GM19351 (cell line): Measurements from ENCODE around the gene SLC23A2.
A peak's percentile ranks its signal among the peaks of the same experiment; 100 is the strongest.
"Not testable (repeated sequence)": the region's sequence is repeated elsewhere in the genome, so short reads cannot be mapped to it uniquely, and the experiment has no call there.

Source experiments
- ATAC-seq: cut with Tn5 transposase; IDR thresholded peaks from one replicate; pipeline ENCODE4 v1.9.1; 2021; ENCODE audit warnings: mild to moderate bottlenecking, moderate library complexity; ENCODE audit not compliant: unreplicated experiment

The SLC23A2 gene

DNA sequence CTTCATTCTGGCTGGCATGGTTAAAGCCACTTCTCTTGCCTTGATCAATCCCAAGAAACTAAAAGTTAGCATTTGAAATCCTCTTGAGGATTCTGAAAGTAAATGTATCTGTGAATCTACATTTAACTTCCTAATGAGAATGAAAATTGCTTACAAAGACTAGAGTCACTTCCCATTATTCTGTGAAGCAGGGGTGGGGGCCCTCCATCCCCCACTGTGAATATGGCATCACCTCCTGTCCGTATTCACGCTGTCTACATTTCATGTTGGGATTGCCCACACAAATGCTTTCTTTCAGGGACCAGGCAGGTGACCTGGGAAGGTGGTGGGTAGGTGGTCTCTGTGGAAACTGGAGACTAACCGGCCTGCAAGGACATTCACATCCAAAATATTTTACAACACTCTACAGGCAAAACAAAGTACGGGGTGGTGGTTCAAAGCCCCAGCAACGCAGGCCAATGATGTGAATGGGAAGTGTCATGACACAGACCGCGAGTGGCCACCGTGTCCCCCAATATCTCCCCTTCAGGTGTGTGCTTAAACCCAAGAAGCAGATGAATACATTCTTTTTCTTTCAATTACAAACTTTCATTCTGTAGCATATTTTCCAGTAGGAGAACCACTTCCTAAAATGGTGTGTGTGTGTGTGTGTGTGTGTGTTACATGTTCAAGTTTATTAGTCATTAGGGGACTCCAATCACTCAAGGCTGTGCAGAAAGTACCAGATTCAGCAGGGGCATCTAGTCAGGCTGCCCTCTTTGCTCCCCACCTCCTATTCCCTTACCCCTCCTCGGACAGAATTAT is 147.4 kb downstream of the SLC23A2 start:
- no peak for ATAC-seq

DNA sequence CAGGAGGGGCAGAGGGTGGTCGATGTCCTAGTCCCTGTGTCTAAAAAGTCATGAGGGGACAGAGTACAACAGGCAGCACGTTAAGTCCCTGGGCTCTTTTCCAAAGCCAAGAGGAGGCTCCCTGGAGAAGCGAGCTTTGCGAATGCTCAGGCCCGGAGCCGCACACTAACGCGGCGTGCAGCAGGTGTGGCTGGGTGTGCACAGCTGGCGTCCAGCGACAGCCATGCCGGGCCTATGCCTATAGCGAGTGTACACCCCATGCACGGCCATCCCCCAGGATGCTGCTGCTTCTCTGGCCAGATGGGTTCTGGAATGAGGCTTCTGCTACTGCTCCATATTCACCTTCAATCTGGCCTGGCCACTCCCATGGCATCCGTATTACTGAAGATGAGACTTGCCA is 148.3 kb downstream of the SLC23A2 start:
- ATAC-seq = no peak

DNA sequence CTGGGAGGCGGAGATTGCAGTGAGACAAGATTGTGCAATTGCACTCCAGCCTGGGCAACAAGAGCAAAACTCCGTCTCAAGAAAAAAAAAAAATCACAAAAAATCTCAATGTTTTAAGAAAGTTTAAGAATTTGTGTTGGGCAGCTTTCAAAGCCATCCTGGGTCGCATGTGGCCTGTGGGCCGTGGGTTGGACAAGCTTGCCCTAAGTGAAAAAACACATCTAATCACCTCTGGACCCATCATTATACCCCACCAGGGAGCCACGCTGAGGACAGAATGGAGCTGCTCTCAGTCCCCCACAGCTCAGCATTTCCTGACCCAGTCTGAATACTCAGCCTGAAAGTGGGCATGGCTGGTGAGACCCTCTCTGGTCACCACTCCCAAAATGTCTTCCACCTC is 150.3 kb downstream of the SLC23A2 start:
- ATAC-seq = no peak

DNA sequence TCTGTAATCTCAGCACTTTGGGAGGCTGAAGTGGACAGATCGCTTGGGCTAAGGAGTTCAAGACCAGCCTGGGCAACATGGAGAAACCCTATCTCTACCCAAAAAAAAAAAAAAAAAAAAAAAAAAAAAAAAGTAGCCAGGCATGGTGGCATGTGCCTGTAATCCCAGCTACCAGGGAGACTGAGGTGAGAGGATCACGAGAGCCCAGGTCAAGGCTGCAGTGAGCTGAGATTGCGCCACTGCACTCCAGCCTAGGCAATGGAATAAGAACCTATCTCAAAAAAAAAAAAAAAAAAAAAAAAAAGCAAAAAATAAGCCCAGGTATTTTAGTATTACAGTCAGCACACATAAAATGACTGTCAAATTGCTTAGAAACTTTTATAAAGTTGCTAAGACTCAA is 152.5 kb downstream of the SLC23A2 start:
- not testable (repeated sequence) for ATAC-seq

DNA sequence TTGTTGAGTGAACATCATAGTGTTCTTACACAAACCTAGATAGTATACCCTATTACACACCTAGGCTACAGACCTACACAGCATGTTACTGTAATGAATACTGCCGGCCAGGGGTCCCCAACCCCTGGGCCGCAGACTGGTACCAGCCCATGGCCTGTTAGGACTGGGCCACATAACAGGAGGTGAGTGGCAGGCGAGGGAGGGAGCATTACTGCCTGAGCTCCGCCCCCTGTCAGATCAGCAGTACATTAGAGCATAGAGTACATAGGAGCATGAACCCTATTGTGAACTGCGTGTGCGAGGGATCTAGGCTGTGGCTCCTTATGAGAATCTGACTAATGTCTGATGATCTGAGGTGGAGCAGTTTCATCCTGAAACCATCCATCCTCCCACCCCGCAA is 153.3 kb downstream of the SLC23A2 start:
- ATAC-seq = no peak

DNA sequence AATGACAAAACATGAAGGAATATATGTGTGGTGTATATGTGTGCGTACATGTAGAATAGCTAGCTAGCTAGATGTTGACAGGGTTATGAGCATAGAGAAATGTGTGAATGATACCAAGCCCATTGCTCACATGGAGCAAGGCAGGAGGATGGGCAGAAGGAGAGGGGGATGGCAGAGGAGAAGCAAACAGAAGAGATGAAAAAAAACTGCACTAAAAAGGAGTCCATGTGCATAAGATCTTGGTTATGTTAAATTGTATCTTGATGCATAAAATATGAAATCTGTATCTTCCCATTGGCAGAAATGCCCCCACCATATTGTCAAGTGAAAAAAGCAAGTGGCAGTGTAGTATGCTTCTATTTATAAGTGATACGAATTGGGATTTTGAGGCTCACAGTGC is 154.5 kb downstream of the SLC23A2 start:
- no peak for ATAC-seq

DNA sequence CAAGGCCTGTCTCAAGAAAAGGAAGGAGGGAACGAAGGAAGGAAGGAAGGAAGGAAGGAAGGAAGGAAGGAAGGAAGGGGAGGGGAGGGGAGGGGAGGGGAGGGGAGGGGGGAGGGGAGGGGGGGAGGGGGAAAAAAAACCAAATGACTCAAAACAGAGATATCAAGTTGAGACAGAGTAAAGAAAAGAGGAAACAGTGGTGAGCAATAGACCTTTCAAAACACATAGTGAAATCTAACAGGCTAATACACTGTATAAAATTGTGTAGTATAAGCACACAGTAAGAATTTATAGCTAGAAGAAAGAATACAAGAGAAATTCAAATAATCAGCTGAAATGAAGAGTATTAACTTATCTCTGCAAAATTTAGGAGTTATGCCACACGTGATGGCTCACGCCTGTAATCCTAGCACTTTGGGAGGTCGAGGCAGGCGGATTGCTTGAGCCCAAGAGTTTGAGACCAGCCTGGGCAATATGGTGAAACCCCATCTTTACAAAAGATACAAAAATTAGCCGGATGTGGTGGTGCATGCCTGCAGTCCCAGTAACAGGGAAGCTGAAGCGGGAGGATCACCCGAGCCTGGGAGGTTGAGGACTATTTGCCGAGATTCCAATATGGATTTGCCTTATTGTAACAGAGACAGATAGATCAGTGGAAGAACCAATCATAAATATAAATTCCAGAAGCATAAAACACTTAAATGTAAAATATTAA is 156.4 kb downstream of the SLC23A2 start:
- ATAC-seq = peak; percentile 63

DNA sequence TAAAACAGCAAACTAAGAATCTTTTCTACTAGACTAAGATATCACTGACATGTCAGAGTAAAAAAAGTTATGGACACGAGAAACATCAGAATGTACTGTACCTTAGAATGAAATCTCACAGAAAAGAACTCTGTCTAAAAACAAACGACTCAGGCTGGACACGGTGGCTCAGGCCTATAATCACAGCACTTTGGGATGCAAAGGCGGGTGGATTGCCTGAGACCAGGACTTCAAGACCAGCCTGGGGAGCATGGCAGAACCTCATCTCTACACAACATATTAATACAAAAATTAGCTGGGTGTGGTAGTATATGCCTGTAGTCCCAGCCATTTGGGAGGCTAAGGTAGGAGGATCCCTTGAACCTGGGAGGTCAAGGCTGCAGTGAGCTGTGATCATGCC is 157.0 kb downstream of the SLC23A2 start:
- no peak for ATAC-seq

DNA sequence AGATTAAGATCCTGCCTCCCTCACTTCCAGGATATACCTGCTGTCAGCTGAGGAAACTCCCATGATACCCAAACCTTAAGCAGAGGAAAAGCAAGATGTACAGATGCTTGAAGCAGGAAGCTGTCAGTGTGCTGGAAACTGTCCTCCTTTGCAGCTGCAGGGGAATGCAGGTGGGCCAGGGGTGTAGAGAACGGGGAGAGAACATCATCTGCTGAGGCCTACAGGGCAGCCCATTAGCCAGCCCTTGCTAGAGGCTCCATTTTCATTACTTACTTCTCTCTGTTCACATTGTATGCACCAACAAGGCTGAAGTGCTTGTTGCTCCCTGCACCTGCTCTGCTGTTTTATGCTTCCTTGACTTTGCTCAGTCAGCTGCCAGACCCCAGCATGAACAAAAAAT is 160.5 kb downstream of the SLC23A2 start:
- ATAC-seq = no peak

DNA sequence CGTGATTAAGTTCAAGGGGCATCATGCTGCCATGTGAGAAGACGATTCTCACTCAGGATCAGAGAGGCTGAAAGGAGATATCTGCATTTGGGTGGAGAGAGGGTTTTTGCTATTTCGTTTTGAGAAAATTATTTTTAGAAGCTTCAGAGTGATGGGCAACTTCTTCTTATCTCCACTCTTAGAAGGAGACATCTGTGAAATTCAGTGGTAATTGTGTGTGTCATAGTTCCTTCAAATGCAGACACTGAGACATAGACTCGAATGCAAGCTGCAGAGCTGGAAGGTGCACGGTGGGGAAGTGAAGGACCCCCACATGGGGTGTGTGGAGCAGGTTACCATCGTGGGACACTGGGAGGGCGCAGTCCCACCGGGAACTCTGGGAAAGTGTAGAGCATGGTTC is 162.8 kb downstream of the SLC23A2 start:
- no peak for ATAC-seq

DNA sequence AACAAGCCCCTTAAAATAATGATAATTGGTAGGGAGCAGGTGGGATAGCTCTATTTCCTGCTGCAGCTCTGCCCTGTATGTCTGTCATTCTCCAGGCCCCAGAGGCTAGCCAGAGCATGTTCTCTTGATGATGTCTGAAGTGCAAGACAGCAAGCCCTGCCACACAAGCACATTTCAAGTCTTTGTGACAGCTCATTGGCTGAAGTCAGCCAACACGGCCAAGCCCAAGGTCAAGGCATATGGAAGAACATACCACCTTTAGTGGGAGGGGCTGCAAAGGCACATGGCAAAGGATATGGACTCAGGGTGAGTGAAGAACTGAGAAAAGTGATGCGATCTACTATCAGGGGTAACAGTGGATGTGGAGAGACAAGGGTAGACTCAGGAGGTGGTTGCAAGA is 163.6 kb downstream of the SLC23A2 start:
- ATAC-seq = no peak

DNA sequence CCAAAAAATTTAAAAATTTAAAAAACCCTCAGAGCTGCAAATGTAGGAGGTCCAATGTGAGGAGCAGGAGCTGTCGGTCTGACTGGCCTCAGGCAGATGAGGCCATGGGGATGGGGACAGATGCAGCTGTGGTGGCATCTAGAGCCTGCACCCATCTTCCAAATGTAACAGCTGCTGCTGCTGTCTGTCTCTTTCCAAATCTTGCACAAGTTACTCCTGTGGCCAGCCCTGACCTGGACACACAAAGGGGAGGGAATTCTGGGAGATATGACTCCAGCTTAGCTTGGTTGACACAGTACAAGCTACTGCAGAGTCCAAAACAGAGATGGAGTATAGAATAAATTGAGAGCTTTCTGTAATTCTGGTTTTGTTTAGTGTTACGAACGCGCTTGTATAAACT is 164.4 kb downstream of the SLC23A2 start:
- no peak for ATAC-seq

DNA sequence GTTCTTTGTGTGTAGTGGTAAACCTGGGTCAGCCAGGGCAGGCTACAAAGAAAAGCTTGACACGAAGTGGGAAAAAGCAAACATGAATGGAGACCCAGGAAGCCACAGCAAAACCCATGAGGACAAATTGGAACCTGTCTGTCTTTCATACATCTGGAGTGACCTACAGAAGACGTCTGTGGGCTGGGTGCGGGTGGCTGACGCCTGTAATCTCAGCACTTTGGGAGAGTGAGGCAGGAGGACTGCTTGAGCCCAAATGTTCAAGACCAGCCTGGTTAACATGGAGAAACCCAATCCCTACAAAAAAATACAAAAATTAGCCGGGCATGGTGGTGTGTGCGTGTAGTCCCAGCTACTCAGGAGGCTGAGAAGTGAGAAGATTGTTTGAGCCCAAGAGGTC is 164.8 kb downstream of the SLC23A2 start:
- ATAC-seq = no peak

DNA sequence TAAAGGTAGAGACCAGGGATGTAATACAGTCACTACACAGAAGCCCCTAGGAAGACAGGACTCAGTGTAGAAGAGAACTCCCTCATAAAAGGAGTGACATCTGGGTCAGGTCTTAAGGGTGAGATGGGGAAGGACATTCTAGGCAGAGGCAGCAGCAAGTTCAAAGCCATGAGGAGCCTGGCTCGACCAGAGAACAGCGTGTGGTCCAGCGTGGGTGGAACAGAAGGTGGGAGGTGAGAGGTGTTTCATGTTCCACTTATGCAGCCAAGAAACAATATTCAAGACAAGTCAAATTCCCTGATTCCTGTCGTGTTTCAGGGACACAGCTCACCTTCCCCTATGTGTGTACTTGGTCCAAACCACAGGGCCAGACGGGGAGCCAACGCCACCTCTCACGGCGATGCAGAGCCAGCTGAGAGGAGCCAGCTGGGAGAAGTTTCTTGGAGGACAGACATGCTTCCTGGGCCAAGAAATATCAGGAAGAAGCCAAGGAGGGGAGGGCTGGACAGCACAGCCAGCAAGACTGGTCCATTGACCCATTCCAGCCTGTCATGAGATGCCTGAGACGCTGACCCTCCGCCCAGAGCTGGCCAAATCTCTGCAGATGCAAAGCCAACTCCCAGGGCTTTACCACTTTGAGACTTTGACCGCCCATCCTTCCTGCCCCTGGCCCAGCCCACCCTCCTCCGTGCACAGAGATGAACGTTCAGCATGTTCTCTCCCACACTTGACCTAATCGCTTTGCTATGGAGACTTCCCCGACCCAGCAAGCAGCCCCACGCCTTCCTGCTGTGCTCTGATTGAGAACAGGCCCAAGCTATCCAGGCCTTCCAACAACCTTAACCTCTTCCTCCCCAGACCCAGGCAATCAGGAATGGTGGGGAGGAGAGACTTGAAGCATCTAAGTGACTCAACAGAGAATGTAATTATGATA is 165.8 kb downstream of the SLC23A2 start:
- no peak for ATAC-seq

DNA sequence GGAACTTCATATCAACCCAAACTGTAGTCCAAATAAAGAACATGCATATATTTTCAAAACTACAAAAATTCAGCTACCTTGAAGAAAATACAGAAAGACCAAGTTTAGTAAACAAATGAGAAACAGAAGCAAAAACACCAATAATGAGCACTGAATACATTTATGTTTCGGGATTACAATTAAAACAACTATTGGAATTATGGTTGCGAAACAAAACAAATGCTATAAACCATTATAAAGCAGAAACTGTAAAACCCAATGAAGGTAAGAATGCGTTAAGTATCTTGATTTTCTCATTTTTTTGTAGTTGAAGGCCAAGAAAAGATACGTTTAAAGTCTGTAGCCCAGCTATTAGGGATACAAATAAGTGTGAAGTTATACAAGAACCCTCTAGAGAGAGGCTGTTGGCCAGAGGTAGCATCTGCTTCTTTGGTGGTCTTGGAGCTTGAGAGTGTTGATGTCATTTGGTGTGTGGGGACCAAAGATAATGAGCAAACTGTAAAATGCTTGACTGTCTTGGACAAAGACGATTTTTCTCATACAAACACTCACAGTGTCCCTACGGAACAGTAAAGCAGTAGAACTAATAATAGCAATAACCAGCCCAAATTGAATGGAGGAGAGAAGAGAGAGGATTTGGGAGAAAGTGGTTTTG is 168.1 kb downstream of the SLC23A2 start:
- ATAC-seq = no peak

DNA sequence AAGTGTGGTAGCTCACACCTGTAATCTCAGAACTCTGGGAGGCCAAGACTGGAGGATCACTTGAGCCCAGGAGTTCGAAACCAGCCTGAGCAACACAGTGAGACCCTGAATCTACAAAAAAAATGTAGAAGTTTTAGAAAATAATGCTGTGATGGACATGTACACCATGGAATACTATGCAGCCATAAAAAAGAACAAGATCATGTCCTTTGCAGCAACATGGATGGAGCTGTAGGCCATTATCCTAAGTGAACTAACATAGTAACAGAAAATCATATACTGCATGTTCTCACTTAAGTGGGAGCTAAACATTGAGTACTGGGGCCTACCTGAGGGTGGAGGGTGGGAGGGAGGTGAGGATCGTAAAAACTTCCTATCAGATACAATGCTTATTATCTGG is 168.8 kb downstream of the SLC23A2 start:
- no peak for ATAC-seq

DNA sequence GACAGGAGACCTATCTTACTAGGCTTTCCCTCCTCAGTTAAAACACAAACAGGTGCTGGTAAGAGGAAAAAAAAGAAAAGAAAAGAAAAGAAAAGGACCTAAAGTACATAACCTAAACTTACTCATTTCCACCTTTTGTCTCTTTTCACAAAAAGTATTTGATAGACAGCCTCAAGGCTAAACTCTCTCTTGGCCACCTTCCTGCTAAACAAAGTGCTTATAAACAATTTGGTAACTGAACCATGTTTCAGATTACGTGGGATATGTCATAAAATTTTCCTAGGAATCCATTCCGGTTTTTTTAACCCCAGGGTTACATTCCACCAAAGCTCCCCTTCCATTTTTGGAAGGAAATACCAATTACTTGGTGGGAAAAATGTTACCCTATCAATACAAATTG is 170.6 kb downstream of the SLC23A2 start:
- ATAC-seq = no peak

DNA sequence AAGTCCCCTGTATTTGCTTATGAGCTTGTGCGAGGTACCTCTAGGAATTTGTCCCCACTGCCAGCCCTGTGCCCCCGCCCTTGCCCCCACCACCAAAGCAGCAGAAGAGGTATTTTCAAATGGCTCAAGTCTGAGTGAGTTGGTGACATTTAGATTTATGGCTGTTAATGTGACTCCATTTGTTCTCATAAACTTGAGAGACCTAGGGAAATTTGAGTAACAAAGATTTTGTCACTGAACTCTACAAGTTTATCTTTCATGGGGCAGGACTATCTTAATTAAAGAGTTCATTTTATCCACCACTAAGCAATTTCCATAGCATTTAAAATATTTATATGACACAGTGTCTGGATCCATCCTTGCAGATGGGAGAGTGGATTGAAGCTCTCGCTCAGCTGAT is 171.1 kb downstream of the SLC23A2 start:
- no peak for ATAC-seq

DNA sequence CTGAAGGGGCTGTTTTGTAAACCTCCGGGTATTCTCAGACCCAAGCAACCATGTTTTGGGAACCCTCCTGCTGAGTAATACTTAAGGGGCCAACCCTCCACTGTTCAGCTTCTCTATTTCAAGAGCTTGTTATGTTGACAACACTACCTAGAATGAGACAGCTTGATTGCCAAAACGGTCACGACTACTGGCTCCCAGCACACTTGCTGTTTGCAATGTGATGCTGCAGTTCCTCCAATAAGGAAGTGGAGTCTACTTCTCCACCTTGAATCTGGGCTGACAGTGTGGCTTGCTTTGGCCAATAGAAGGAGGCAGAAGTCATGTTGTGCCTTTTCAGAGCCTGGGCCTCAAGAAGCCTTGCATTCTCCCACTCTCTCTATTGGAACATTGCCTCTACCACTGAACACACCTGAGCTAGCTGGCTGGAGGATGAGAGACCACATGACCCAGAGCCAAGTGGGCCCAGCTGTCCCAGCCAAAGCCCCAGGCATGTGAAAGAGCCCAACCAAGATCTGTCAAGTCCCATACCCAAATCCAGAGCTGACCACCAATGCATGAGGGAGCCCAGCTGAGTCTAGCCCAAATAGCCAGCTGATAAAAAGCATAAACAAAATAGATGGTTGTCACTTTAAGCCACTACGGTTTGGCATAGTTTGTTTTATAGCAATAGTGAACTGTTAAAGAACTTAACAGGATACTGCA is 171.6 kb downstream of the SLC23A2 start:
- no peak for ATAC-seq

DNA sequence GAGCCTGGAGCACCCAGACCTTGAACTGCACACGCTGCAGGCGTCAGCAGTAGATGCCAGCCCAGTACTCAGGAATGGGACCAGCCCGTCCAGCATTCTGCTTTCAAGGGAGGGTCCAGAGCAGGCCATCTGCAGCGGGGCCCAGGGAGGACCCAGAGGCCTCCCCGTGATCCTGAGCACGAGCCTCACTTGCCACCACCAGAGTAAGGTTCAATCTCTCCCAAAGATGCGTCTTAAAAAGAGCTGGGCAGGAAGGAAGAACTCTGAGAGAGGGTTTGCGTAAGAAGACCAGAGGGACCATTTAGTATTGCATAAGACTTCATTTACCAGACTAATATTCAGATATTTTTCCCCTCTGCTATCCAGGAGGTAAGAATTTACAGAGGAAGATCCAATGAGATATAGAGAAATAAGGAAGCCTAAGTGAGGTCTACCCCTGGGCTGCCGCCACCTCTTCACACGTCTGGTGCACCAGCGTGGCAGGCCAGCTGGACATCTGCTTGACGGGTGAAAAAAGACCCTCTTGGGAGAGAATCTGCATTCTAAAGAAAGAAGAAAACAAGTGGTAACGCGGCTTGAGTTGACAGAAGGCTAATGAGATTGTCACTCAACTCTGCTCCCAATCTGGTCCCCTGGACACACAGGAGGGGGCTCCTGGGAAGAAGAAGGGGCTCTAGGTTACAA is 172.3 kb downstream of the SLC23A2 start:
- no peak for ATAC-seq
